KOPT-K1 (cell line): ENCODE data around the gene ZSWIM4.
A peak's percentile ranks its signal among the peaks of the same experiment; 100 is the strongest.
"Not testable (repeated sequence)": the region's sequence is repeated elsewhere in the genome, so short reads cannot be mapped to it uniquely, and the experiment has no call there.

ENCODE experiments used
- H3K27ac ChIP-seq: fragments of 200-600 bp; sonication (generic); 2 replicates; pipeline ENCODE4 v1.5.1; 2016; ENCODE audit warnings: antibody characterized with exemption, mild to moderate bottlenecking, low read depth, low read length; ENCODE audit not compliant: poor library complexity, severe bottlenecking
- H3K36me3 ChIP-seq: fragments of 200-600 bp; sonication (generic); 2 replicates; pipeline ENCODE4 v1.5.1; 2017; ENCODE audit warnings: antibody characterized with exemption, mild to moderate bottlenecking, low read length, moderate library complexity; ENCODE audit not compliant: insufficient read depth
- H3K9me3 ChIP-seq: fragments of 200-600 bp; sonication (generic); 2 replicates; pipeline ENCODE4 v1.5.1; 2017; ENCODE audit warnings: antibody characterized with exemption, low read length, mild to moderate bottlenecking; ENCODE audit not compliant: insufficient read depth, poor library complexity, severe bottlenecking

Gene ZSWIM4

DNA sequence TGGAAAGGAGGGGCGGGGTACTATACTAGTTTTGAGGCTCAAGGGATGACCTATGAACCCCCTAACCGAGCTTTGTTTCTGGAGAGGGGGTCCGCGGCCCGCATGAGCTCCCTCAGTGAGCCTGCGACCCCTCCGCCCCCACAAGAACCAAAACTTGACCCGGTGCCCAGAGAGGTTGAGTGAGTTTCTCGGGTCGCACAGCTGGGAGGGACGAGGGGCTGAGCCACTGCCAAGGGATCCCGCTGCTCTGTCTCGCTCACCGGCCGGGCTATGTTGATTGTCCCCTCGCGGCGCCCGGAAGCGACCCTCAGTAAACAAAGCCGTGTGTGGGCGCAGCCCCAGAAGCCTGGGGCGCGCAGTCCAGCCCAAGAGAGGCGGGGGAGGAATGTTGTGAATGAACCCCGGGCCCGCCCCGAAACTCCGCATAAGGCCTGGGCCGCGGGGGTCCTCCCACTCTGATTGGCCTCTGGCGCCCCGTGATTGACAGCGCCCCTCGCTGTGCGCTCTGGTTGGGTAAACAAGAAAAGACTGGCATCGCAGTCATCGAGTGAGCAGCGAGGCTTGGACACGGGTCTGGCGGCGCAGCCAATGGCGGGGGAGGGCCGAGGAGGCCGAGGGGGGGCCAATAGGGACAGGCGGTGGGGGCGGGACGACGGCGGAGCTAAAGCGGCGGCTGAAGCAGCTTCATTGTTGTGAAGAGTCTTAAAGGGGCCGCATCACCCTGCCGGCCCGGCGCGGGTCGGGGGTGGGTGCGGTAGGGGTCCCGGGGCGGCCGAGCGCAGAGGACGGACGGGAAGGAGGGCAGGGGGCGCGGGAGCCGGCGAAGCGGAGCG lies at the start of gene ZSWIM4:
ZSWIM4 (plus strand) TSS at position 687 of the 833 bp plus-strand sequence. CDS start 206 bp downstream, outside the sequence.
- no peaks in the 10 kb centered on the region for H3K9me3 ChIP-seq
- H3K36me3 ChIP-seq: no peaks in the 10 kb centered on the region
- H3K27ac ChIP-seq: peak within 1 kb of the TSS; percentile 56

DNA sequence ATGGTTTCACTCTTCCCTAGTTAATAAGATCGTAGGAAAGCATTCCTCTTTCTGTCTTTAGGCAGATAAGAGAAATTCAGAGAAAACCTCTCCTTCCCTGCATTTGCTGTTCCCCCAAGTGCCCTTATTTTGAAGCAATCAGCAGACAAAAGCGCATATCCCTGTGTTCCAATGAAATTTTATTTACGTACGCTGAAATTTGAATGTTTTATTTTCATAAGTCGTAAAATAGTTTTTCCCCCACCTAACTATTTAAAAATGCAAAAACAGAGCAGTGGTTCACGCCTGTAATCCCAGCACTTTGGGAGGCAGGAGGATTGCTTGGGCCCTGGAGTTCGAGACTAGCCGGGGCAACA lies 48.2 kb upstream of the ZSWIM4 start:
- H3K27ac ChIP-seq: peak overlapping the region; percentile 74
- peaks cover 10% of the 10 kb centered on the region; the same call in 1 of the 2 replicates for H3K36me3 ChIP-seq
- no peaks in the 10 kb centered on the region for H3K9me3 ChIP-seq

DNA sequence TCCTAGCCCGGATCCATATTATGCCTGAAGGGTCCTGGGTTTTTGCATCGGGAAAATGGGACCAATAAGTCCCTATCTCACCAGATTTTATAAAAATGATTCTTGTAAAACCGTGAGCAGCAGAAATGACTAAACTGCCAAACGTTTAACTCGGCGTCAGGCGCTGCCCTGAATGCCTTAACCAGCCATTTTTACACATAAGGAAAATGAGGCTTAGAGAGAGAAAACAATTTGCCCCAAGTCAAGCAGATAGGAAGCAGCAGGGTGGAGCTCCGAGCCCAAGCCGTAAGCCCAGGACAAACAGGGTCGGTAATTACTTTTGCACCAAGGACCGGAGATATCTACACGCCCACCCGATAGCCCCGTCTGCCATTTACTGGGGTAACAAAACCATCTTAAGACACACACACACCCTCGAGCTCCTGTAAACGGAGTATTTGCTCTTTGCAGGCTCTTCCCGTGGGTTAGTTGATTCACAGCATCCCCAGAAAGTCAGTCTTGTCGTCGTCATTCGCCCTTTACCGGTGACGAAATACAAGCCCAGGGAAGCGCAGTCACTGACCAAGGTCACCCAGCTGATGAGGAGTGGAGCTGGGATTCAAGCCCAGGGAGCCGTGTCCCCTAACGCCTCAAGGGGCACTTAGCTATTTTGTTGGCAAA lies 46.9 kb upstream of the ZSWIM4 start:
- Histone ChIP-seq H3K9me3 (no peaks in the 10 kb centered on the region), H3K27ac (peak overlapping the region; percentile 74)

DNA sequence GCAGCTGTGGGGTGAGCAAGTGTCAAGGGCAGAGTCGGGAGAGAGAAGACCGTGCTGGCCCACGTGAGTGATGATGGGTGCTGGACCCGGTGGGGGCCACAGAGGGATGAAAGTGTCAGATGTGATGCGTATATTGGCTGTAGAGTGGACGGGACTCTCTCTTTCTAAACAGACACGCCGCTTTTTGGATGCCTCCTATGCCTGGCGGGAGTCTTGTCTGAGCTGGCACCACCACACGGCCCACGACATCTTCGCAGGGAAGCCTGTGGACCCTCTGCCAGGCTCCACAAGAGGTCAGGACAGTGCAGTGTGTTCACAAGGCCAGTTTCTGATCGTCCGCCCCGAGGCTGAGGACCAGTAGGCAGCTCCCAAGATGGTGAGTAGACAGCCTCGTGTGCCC lies 43.8 kb upstream of the ZSWIM4 start:
- H3K27ac ChIP-seq: no peak overlapping the region
- H3K36me3 ChIP-seq: peaks cover 53% of the 10 kb centered on the region
- no peaks in the 10 kb centered on the region for H3K9me3 ChIP-seq

More for the DNA sequence above, 46.9 kb upstream of the ZSWIM4 start:
- peaks cover 22% of the 10 kb centered on the region for H3K36me3 ChIP-seq

DNA sequence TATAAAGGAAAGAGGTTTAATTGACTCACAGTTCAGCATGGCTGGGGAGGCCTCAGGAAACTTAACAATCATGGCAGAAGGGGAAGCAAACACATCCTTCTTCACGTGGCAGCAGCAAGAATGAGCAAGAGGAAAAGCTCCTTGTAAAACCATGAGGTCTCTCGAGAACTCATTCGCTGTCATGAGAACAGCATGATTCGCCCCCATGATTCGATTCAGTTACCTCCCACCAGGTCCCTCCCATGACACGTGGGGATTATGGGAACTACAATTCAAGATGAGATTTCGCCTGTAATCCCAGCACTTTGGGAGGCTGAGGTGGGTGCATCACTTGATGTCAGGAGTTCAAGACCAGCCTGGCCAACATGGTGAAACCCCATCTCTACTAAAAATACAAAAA lies 41.6 kb upstream of the ZSWIM4 start:
- H3K36me3 ChIP-seq: peaks cover 75% of the 10 kb centered on the region
- not testable (repeated sequence) for H3K9me3 ChIP-seq, H3K27ac ChIP-seq

DNA sequence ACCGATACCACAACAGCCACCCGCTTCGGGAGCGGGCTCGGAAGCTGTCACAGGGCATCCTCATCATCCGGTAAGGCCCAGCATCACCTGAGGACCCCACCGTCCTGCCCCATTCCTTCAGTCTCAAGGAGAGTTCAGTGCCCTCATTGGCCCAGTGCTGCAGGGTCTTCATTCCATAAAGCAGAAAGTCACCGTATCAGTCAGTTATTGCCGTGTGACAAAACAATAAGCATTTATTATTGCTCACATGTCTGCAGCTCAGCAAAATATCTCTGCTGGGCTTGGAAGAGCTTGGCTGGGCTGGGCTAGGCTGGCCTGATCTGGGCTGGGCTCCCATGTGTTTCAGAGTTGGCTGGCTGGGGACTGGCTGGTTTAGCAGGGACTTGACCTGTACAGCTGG lies 39.0 kb upstream of the ZSWIM4 start:
- no peak overlapping the region for H3K27ac ChIP-seq
- H3K9me3 ChIP-seq: no peaks in the 10 kb centered on the region
- H3K36me3 ChIP-seq: peaks cover 93% of the 10 kb centered on the region

DNA sequence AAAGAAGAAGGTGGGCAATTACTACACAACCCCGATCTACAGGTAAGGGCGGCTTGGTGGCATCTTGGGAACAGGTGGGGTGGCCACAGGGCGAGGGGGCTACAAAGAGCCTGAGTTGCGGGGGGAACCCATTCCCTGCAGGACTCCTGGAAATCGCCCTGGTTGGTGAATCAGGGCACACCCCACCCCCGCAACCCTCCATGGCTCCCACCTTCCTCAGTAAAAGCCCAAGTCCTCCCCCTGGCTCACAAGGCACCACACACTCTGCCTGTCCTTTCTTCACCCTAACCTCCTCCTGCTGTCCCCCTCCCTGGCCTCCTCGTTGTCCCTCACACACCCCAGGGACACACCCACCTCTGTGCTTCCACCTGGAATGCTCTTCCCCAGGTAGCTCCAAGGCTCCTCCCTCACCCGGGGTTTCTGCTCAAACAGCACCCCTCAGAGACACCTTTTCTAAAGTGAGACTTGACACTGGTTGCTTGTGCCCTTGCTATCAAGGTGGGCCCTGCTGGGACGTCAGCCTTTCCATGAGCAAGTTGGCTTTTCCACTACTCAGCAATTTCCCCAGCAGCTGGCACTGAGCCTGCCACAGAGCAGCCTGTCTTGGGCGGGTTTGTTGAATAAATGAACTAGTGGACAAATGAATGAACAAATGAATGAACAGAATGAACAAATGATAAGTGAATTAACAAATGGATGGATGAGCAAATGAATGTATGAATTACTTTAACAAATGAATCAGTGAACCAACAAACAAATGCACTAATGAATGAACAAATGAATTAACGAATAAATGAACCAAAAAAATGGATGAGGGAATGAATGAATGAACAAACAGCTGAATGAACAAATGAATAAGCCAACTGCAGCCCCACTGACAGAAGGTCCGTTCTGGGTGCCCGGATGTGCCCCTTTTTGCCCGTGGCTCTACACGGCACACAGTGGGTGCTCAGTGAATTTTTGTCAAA lies 37.2 kb upstream of the ZSWIM4 start:
- Histone ChIP-seq H3K27ac (no peak overlapping the region), H3K36me3 (peaks cover 92% of the 10 kb centered on the region), H3K9me3 (no peaks in the 10 kb centered on the region)

DNA sequence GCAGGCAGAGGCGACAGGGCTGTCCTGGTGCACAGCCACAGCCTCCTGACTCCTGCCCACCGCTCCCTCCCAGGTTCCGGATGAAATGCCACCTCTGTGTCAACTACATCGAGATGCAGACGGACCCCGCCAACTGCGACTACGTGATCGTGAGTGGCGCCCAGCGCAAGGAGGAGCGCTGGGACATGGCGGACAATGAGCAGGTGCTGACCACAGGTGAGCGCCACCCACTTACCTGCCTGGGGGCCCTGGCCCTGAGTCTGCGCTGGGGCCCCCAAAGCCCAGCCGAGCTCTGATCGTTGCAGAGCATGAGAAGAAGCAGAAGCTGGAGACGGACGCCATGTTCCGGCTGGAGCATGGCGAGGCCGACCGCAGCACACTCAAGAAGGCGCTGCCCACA lies 36.4 kb upstream of the ZSWIM4 start:
- Histone ChIP-seq H3K27ac (no peak overlapping the region), H3K9me3 (no peaks in the 10 kb centered on the region), H3K36me3 (peaks cover 90% of the 10 kb centered on the region)

DNA sequence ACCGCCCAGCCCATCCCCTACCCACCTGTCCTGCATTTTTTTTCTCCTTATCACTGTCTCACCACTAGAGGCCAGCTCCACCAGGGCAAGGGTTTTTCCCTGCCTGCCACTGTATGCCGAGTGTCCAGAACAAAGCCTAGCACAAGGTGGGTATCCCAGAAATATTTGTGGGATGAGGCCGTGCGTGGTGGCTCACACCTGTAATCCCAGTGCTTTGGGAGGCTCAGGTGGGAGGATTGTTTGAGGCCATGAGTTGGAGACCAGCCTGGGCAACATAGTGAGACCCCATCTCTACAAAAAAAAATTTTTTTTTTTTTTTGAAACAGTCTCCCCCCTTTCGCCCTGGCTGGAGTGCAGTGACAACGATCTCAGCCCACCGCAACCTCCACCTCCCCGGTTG lies 33.8 kb upstream of the ZSWIM4 start:
- Histone ChIP-seq H3K36me3 (peaks cover 68% of the 10 kb centered on the region), H3K27ac (no peak overlapping the region), H3K9me3 (no peaks in the 10 kb centered on the region)

DNA sequence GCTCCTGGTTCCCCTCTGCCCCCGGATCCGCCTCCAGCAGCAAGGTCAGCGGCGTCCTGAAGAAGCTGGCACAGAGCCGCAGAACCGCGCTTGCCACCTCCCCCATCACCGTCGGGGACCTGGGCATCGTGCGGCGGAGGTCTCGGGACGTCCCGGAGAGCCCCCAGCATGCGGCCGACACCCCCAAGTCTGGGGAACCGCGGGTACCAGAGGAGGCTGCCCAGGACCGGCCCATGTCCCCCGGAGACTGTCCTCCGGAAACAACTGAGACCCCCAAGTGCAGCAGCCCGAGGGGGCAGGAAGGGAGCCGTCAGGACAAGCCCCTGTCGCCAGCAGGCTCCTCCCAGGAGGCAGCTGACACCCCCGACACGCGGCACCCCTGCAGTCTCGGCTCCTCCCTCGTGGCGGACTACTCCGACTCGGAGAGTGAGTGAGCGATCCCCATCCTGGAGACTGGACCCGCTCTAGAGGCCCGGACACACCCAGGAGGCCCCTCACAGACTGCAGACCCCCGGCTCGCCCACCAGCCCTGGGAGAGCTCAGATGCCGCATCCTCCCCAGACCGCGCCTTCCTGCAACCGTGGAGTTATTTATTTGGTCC lies 32.5 kb upstream of the ZSWIM4 start:
- Histone ChIP-seq H3K36me3 (peaks cover 55% of the 10 kb centered on the region), H3K9me3 (no peaks in the 10 kb centered on the region), H3K27ac (no peak overlapping the region)

DNA sequence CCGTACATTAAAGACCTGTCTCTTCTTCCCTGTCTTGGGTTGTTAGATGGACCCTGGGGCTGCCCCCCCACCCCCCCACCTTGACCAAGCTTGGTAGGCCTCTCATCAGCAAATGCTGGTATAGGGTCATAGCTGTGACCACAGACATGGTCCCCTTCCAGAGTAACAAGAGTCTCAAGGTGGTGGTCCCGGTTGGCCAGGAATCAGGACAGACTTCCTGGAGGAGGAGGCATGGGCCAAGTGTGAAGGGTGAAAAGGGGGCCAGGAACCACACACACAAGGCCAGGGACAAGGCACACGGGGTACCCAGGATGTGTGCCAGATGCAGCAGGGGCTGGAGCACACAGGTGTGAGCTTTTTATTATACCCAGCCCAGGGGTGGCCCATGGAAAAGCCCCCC lies 32.0 kb upstream of the ZSWIM4 start:
- no peak overlapping the region for H3K27ac ChIP-seq
- H3K9me3 ChIP-seq: no peaks in the 10 kb centered on the region
- H3K36me3 ChIP-seq: peaks cover 54% of the 10 kb centered on the region

DNA sequence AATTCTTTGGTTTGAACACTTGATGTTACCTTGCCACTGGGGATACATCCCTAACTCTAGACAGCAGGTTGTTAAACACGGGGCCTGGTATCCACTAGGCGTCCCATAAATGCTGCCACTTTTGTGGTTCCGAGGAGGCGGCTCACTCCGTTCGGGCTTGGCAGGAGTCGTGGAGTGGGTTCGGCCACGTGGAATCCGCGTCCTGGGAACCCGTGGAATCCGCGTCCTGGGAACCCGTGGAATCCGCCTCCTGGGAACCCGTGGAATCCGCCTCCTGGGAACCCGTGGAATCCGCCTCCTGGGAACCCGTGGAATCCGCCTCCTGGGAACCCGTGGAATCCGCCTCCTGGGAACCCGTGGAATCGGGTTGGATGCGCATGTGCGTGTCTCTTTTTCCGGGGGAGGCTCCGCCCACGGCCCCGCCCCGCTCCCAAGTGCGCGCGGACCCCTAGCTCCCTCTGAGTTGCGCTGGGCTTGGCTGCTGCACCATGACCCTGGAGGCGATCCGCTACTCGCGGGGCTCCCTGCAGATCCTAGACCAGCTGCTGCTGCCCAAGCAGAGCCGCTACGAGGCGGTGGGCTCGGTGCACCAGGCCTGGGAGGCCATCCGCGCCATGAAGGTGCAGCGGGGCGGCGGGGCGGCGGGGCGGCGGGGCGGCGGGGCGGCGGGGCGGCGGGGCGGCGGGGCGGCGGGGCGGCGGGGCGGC lies 31.0 kb upstream of the ZSWIM4 start, which contains the start of gene MRI1:
MRI1 (plus strand) TSS at position 422 of the 707 bp plus-strand sequence; CDS start at position 489, 67 bp downstream.
- Histone ChIP-seq H3K36me3 (peaks cover 54% of the 10 kb centered on the region), H3K27ac (peak within 1 kb of the TSS; percentile 64), H3K9me3 (no peaks in the 10 kb centered on the region)

DNA sequence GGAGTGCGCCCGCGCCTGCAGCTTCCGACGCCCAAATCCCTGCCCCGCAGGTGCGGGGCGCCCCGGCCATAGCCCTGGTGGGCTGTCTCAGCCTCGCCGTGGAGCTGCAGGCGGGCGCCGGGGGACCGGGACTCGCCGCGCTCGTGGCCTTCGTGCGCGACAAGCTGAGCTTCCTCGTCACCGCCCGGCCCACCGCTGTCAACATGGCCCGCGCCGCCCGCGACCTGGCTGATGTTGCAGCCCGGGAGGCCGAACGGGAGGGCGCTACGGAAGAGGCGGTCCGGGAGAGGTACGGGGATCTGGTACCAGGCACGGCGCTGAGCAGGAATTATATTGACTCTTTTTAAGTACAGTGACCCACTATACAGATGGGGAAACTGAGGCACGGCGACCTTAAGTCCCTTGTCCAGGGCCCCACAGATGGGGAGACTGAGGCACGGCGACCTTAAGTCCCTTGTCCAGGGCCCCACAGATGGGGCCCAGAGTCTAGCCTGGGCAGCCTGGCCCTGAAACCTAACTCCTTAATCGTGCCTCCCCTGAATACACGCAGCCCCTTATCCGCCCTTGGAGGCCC lies 30.3 kb upstream of the ZSWIM4 start:
- Histone ChIP-seq H3K27ac (peak overlapping the region; percentile 64), H3K36me3 (peaks cover 56% of the 10 kb centered on the region), H3K9me3 (no peaks in the 10 kb centered on the region)
